Fibroblast of skin of left quadriceps (primary cell): ENCODE measurements around the gene HNRNPA1.
"Not testable (repeated sequence)": the region's sequence is repeated elsewhere in the genome, so short reads cannot be mapped to it uniquely, and the experiment has no call there.

Source experiments
- DNase-seq, 2 experiments: peaks; one replicate each; pipeline ENCODE4 v3.0.0-alpha.2; 2013; ENCODE audit warnings: low read depth in 2 of 2

HNRNPA1 gene

GRCh38 chr12:54276368-54276767, 4.2 kb upstream of the HNRNPA1 start:
- DNase-seq: no peak

- DNase-seq: peak; percentile 42 to 50
These were observed 2.7 kb upstream of the HNRNPA1 start for GRCh38 chr12:54277823-54278276.

- DNase-seq: no peak
These were observed 1.3 kb upstream of the HNRNPA1 start for GRCh38 chr12:54279227-54279631.

- DNase-seq: peak; percentile 100
These were observed 676 bp upstream of the HNRNPA1 start, which contains the start of gene CBX5 for GRCh38 chr12:54279632-54280467. Gene CBX5 (minus strand): TSS chr12:54280122. CDS start chr12:54257650, 22,472 bp downstream.

- DNase-seq: not testable (repeated sequence)
These were observed 724 bp downstream of the HNRNPA1 start for GRCh38 chr12:54281261-54281638.

GRCh38 chr12:54281694-54282093, 1.2 kb downstream of the HNRNPA1 start:
- not testable (repeated sequence) for DNase-seq

GRCh38 chr12:54282949-54283593, 2.5 kb downstream of the HNRNPA1 start:
- no peak for DNase-seq

GRCh38 chr12:54284070-54284780, 3.7 kb downstream of the HNRNPA1 start:
- DNase-seq: not testable (repeated sequence)

GRCh38 chr12:54285150-54286041, 4.9 kb downstream of the HNRNPA1 start:
- DNase-seq: no peak

- DNase-seq: no peak
These were observed 5.8 kb downstream of the HNRNPA1 start for GRCh38 chr12:54286042-54287030.

- DNase-seq: no peak
These were observed 7.0 kb downstream of the HNRNPA1 start for GRCh38 chr12:54287261-54288157.

GRCh38 chr12:54292083-54292930, 11.8 kb downstream of the HNRNPA1 start:
- DNase-seq: no peak

GRCh38 chr12:54292931-54293241, 12.4 kb downstream of the HNRNPA1 start:
- DNase-seq: no peak

GRCh38 chr12:54294152-54294952, 13.8 kb downstream of the HNRNPA1 start:
- no peak for DNase-seq

- no peak for DNase-seq
These were observed 14.5 kb downstream of the HNRNPA1 start for GRCh38 chr12:54294953-54295566.

- no peak for DNase-seq
These were observed 16.0 kb downstream of the HNRNPA1 start for GRCh38 chr12:54296393-54297099.
